GM18519 (cell line): Measurements from ENCODE around the gene RBM4.
"Not testable (repeated sequence)": the region's sequence is repeated elsewhere in the genome, so short reads cannot be mapped to it uniquely, and the experiment has no call there.

Experiments used
- ATAC-seq: cut with Tn5 transposase; IDR thresholded peaks from one replicate; pipeline ENCODE4 v1.9.1; 2021; ENCODE audit warnings: mild to moderate bottlenecking, moderate library complexity; ENCODE audit not compliant: unreplicated experiment, low FRiP score

The RBM4 gene

GRCh38 chr11:66638177-66639065 is at the start of gene RBM4:
Gene RBM4 (plus strand): TSS chr11:66638703. CDS start chr11:66639712, 1,009 bp downstream.
- ATAC-seq, result peak; percentile 85

GRCh38 chr11:66589315-66589714 is 49.2 kb upstream of the RBM4 start:
- ATAC-seq, result not testable (repeated sequence)

- no peak for ATAC-seq
Observed at GRCh38 chr11:66589996-66590675, 48.4 kb upstream of the RBM4 start.

- no peak for ATAC-seq
Observed at GRCh38 chr11:66591175-66591574, 47.3 kb upstream of the RBM4 start.

GRCh38 chr11:66592457-66593302 is 45.8 kb upstream of the RBM4 start, which contains the start of the genes CCDC87 and CCS:
Gene CCDC87 (minus strand): TSS chr11:66593063. CDS start chr11:66593015, 48 bp downstream.
Gene CCS (plus strand): TSS chr11:66593185. CDS start chr11:66593262, 77 bp downstream.
- peak; percentile 84 for ATAC-seq

GRCh38 chr11:66593303-66593635 is 45.2 kb upstream of the RBM4 start:
- ATAC-seq, result peak; percentile 11

GRCh38 chr11:66593650-66594049 is 44.9 kb upstream of the RBM4 start:
- no peak for ATAC-seq

- ATAC-seq, result no peak
Observed at GRCh38 chr11:66595245-66595904, 43.1 kb upstream of the RBM4 start.

GRCh38 chr11:66598993-66599392 is 39.5 kb upstream of the RBM4 start:
- ATAC-seq, result no peak

- no peak for ATAC-seq
Observed at GRCh38 chr11:66600219-66600618, 38.3 kb upstream of the RBM4 start.

GRCh38 chr11:66600631-66601233 is 37.8 kb upstream of the RBM4 start:
- ATAC-seq, result no peak

- ATAC-seq, result no peak
Observed at GRCh38 chr11:66603072-66603471, 35.4 kb upstream of the RBM4 start.

- ATAC-seq, result no peak
Observed at GRCh38 chr11:66604155-66604554, 34.3 kb upstream of the RBM4 start.

GRCh38 chr11:66606608-66607007 is 31.9 kb upstream of the RBM4 start:
- ATAC-seq, result not testable (repeated sequence)

- no peak for ATAC-seq
Observed at GRCh38 chr11:66607126-66607834, 31.2 kb upstream of the RBM4 start.

- no peak for ATAC-seq
Observed at GRCh38 chr11:66609721-66610617, 28.5 kb upstream of the RBM4 start.

GRCh38 chr11:66612458-66612857 is 26.0 kb upstream of the RBM4 start:
- ATAC-seq, result no peak

- ATAC-seq, result no peak
Observed at GRCh38 chr11:66614073-66614472, 24.4 kb upstream of the RBM4 start.
